OCI-LY7 (cell line): Measurements from ENCODE around the gene ADAMTS7.

Source experiments
- EZH2phosphoT487 ChIP-seq: fragments of 200-600 bp; sonication (generic); IDR thresholded peaks from 2 replicates; pipeline ENCODE4 v1.6.1; 2018; ENCODE audit warnings: low read depth, borderline replicate concordance, mild to moderate bottlenecking, mixed run types, antibody characterized with exemption, low read length, moderate library complexity, mixed read lengths
- TF ChIP-seq, protein P1 (sequence below): fragments of 200-600 bp; sonication (generic); conservative IDR thresholded peaks from 2 replicates; pipeline ENCODE4 v1.5.1; 2014; ENCODE audit warnings: mild to moderate bottlenecking, antibody characterized with exemption, low read length, moderate library complexity, mixed read lengths

DNA sequence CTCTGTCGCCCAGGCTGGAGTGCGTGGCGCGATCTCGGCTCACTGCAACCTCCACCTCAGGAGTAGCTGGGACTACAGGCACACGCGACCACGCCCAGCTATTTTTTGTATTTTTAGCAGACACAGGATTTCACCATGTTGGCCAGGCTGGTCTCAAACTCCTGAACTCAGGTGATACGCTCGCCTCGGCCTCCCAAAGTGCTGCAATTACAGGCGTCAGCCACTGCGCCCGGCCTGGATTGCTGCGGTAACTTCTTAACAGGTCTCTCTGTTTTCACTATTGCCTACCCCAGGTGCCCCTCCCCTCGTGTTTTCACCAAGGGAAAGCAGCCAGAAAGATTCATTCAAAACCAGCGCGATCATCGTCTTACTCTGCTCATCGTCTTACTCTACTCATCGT, 10.5 kb downstream of the ADAMTS7 start:
- TF ChIP-seq, protein P1, sequence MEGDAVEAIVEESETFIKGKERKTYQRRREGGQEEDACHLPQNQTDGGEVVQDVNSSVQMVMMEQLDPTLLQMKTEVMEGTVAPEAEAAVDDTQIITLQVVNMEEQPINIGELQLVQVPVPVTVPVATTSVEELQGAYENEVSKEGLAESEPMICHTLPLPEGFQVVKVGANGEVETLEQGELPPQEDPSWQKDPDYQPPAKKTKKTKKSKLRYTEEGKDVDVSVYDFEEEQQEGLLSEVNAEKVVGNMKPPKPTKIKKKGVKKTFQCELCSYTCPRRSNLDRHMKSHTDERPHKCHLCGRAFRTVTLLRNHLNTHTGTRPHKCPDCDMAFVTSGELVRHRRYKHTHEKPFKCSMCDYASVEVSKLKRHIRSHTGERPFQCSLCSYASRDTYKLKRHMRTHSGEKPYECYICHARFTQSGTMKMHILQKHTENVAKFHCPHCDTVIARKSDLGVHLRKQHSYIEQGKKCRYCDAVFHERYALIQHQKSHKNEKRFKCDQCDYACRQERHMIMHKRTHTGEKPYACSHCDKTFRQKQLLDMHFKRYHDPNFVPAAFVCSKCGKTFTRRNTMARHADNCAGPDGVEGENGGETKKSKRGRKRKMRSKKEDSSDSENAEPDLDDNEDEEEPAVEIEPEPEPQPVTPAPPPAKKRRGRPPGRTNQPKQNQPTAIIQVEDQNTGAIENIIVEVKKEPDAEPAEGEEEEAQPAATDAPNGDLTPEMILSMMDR: no peak
- TF ChIP-seq EZH2phosphoT487: no peak
